ENCODE measurements around the gene MORN5. TPM values are rescaled to one million over a fixed set of nuclear protein-coding genes. Genes with fewer than 3 reads are reported as not detected.
A peak's percentile ranks its signal among the peaks of the same experiment; 100 is the strongest.

Gene MORN5
- total and polyA plus RNA-seq, 2 experiments from 2014 or later = not detected

DNA sequence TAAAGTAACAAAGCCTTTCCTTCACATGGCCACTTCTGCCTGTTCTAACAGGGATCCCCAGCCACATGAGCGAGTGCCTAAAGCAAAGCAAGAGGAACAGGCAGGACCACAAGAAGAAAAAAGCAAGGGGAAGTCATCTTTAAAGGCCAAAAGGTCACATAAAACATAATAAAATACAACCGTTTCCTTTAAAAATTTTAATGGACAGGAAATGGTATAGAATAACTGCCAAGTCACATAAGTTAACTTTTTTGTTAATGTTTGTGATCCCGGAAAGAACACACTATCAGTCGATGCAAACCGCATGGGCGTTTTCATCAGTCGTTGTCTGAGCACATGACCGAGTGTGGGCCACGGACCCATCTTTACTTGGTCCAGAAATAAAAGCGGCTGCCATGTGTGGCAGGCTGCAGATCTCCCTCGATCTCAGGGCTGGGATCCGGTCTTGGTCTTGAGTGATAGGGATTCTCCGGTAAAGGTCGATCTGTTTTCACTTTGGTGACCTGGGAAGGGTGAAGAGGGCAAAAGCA lies 15.8 kb upstream of the MORN5 start:
- no peaks in the 10 kb centered on the region for H3K9me2 ChIP-seq (ENCODE audit: insufficient read depth)
- peaks cover 4% of the 10 kb centered on the region; the same call in 1 of the 2 replicates for H3K36me3 ChIP-seq (ENCODE audit: low read depth)

GRCh38 chr9:122144836-122145591 lies 14.7 kb upstream of the MORN5 start:
- TF ChIP-seq EZH2 (IDR thresholded peaks at IDR 0.05; ENCODE audit: insufficient read depth, poor library complexity, severe bottlenecking) (no peak), EZH2phosphoT487 (IDR thresholded peaks at IDR 0.05; ENCODE audit: insufficient read depth, low read depth) (no peak)
- H3K9ac ChIP-seq = no peak overlapping the region
- no peak overlapping the region for H3K4me2 ChIP-seq (ENCODE audit: unreplicated experiment)
- H3K27me3 ChIP-seq (replicated peaks; ENCODE audit: insufficient read depth) = no peaks in the 10 kb centered on the region
- in situ Hi-C loops (cut with MboI) = no loop called here
- peaks cover 4% of the 10 kb centered on the region; the same call in 1 of the 2 replicates for H3K36me3 ChIP-seq (ENCODE audit: low read depth)
- H3K4me3 ChIP-seq = no peak overlapping the region
- H3F3A ChIP-seq (ENCODE audit: insufficient read depth) = no peaks in the 10 kb centered on the region
- H4K20me1 ChIP-seq (ENCODE audit: insufficient read depth) = no peaks in the 10 kb centered on the region
- peaks cover 4% of the 10 kb centered on the region for H3K79me2 ChIP-seq (ENCODE audit: insufficient read depth)
- H3K9me2 ChIP-seq (ENCODE audit: insufficient read depth) = no peaks in the 10 kb centered on the region
- H2AFZ ChIP-seq = no peak overlapping the region
- H3K27ac ChIP-seq = no peak overlapping the region
- WGBS, 2 experiments (ENCODE audit: low coverage in 1 of 2, low lambda C conversion rate in 2 of 2, missing lambda C conversion rate in 2 of 2) = 92 to 97% methylated on average over 3 of the region's 3 CpGs
- H3K9me3 ChIP-seq (ENCODE audit: low read depth) = no peaks in the 10 kb centered on the region
- H3K4me1 ChIP-seq (ENCODE audit: insufficient read depth) = no peaks in the 10 kb centered on the region
- DNase-seq = peak; percentile 33

More for the DNA sequence above, 15.8 kb upstream of the MORN5 start:
- Histone ChIP-seq H3K4me3 (no peak overlapping the region), H3K27ac (no peak overlapping the region), H3F3A (ENCODE audit: insufficient read depth) (no peaks in the 10 kb centered on the region), H3K4me2 (ENCODE audit: unreplicated experiment) (no peak overlapping the region), H3K9me3 (ENCODE audit: low read depth) (no peaks in the 10 kb centered on the region), H3K27me3 (replicated peaks; ENCODE audit: insufficient read depth) (no peaks in the 10 kb centered on the region), H3K4me1 (ENCODE audit: insufficient read depth) (no peaks in the 10 kb centered on the region), H2AFZ (no peak overlapping the region), H3K79me2 (ENCODE audit: insufficient read depth) (no peaks in the 10 kb centered on the region; the same call in 1 of the 2 replicates), H3K9ac (no peak overlapping the region), H4K20me1 (ENCODE audit: insufficient read depth) (no peaks in the 10 kb centered on the region)
- no peak for DNase-seq
- TF ChIP-seq EZH2 (IDR thresholded peaks at IDR 0.05; ENCODE audit: insufficient read depth, poor library complexity, severe bottlenecking) (no peak), EZH2phosphoT487 (IDR thresholded peaks at IDR 0.05; ENCODE audit: insufficient read depth, low read depth) (no peak)
- WGBS, 2 experiments (ENCODE audit: low coverage in 1 of 2, low lambda C conversion rate in 2 of 2, missing lambda C conversion rate in 2 of 2) = 91 to 92% methylated on average over 14 of the region's 14 CpGs
- in situ Hi-C loops (cut with MboI) = no loop called here

DNA sequence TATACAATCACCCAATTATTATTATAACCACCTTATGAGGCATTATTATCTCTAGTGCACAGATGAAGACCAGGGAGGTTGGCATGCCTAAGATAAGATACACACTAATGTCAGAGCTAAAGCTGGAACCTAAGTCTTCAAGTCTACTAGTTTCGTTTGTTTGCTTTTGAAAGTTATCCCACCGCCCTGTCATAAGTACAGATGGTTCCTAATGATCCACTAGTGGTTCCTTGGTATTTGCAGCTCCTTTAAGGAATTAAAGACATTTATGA lies 14.2 kb upstream of the MORN5 start:
- Histone ChIP-seq H3K9ac (no peak overlapping the region), H3F3A (ENCODE audit: insufficient read depth) (no peaks in the 10 kb centered on the region), H3K9me3 (ENCODE audit: low read depth) (no peaks in the 10 kb centered on the region), H3K79me2 (ENCODE audit: insufficient read depth) (peaks cover 9% of the 10 kb centered on the region), H4K20me1 (ENCODE audit: insufficient read depth) (no peaks in the 10 kb centered on the region), H3K36me3 (ENCODE audit: low read depth) (peaks cover 4% of the 10 kb centered on the region; the same call in 1 of the 2 replicates), H2AFZ (no peak overlapping the region), H3K4me2 (ENCODE audit: unreplicated experiment) (no peak overlapping the region), H3K9me2 (ENCODE audit: insufficient read depth) (no peaks in the 10 kb centered on the region), H3K4me1 (ENCODE audit: insufficient read depth) (no peaks in the 10 kb centered on the region), H3K27ac (no peak overlapping the region), H3K27me3 (replicated peaks; ENCODE audit: insufficient read depth) (no peaks in the 10 kb centered on the region), H3K4me3 (no peak overlapping the region)
- in situ Hi-C loops (cut with MboI) = no loop called here
- DNase-seq = no peak
- WGBS, 2 experiments (ENCODE audit: low coverage in 1 of 2, low lambda C conversion rate in 2 of 2, missing lambda C conversion rate in 2 of 2) = 88 to 97% methylated on average over 2 of the region's 2 CpGs
- no peak for TF ChIP-seq EZH2phosphoT487 (IDR thresholded peaks at IDR 0.05; ENCODE audit: insufficient read depth, low read depth)
- no peak for TF ChIP-seq EZH2 (IDR thresholded peaks at IDR 0.05; ENCODE audit: insufficient read depth, poor library complexity, severe bottlenecking)

DNA sequence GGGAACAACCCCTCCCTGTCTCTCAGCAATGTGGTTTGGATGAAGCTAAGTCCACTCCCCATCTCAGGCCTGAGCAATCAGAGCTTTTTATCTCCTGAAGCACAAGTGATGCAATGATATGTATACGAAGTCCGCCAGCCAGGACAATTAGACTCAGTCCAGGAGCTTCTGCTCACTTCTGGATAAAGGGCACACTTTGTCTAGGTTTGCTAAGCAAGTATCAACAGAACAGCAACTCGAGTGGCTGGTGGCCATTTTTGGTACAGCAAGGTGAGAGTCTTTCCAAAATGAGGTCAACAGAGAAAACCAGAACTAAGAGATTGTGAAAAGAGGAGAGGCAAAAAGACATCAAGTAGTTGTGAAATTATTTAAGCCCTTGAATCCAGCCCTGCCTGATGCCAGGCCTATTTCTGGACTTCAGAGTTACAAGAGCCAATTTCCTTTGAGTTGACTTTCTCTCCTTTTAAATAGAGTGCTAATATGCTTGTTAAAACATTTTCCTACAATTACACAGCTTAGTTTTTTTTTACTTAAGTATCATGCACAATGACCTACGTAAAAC lies 8.4 kb upstream of the MORN5 start:
- no peak overlapping the region for H2AFZ ChIP-seq
- H4K20me1 ChIP-seq (ENCODE audit: insufficient read depth) = no peaks in the 10 kb centered on the region
- H3K27ac ChIP-seq = no peak overlapping the region
- TF ChIP-seq EZH2 (IDR thresholded peaks at IDR 0.05; ENCODE audit: insufficient read depth, poor library complexity, severe bottlenecking) (no peak), EZH2phosphoT487 (IDR thresholded peaks at IDR 0.05; ENCODE audit: insufficient read depth, low read depth) (no peak)
- H3K9ac ChIP-seq = no peak overlapping the region
- H3K27me3 ChIP-seq (replicated peaks; ENCODE audit: insufficient read depth) = no peaks in the 10 kb centered on the region
- H3K4me1 ChIP-seq (ENCODE audit: insufficient read depth) = no peaks in the 10 kb centered on the region
- no peaks in the 10 kb centered on the region for H3K9me2 ChIP-seq (ENCODE audit: insufficient read depth)
- H3K9me3 ChIP-seq (ENCODE audit: low read depth) = no peaks in the 10 kb centered on the region
- H3K36me3 ChIP-seq (ENCODE audit: low read depth) = peaks cover 4% of the 10 kb centered on the region; the same call in 1 of the 2 replicates
- 97 to 98% methylated on average over 4 of the region's 4 CpGs for WGBS, 2 experiments (ENCODE audit: low coverage in 1 of 2, low lambda C conversion rate in 2 of 2, missing lambda C conversion rate in 2 of 2)
- peaks cover 65% of the 10 kb centered on the region for H3K79me2 ChIP-seq (ENCODE audit: insufficient read depth)
- no peak overlapping the region for H3K4me3 ChIP-seq
- H3K4me2 ChIP-seq (ENCODE audit: unreplicated experiment) = no peak overlapping the region
- DNase-seq = no peak
- H3F3A ChIP-seq (ENCODE audit: insufficient read depth) = no peaks in the 10 kb centered on the region
- in situ Hi-C loops (cut with MboI) = no loop called here

All from GM23248 (cell line).